ENCODE results near the gene KLK3. TPM values are rescaled to one million over a fixed set of nuclear protein-coding genes. Genes with fewer than 3 reads are reported as not detected.

Gene KLK3
- total and polyA plus RNA-seq, 2 donors (not counting 1 experiment from before 2014, with no cell fraction given) = not detected

- H3K79me2 ChIP-seq (ENCODE audit: control insufficient read depth, insufficient read depth, low read length) = no peaks in the 10 kb centered on the region
- peaks cover 0 to 18% (median 0%) of the 10 kb centered on the region in 3 donors for H3K9me3 ChIP-seq (ENCODE audit: control extremely low read depth in 1 of 3, control insufficient read depth in 2 of 3, insufficient read depth in 1 of 3, low read length in 2 of 3)
- no peak overlapping the region for H2AFZ ChIP-seq (ENCODE audit: insufficient read depth, low read depth, low read length, poor library complexity, severe bottlenecking)
- intact Hi-C loops (cut with micrococcal nuclease) = no loop called here
- H4K20me1 ChIP-seq (ENCODE audit: control insufficient read depth, insufficient read depth, low read length, poor library complexity, severe bottlenecking) = no peaks in the 10 kb centered on the region
- Mint-ChIP-seq H3K4me3 (no peak overlapping the region), H3K9me3 (ENCODE audit: insufficient read depth) (no peaks in the 10 kb centered on the region), H3K27ac (no peak overlapping the region), H3K4me1 (peaks cover 20% of the 10 kb centered on the region), H3K27me3 (peaks cover 45% of the 10 kb centered on the region)
- H3K9ac ChIP-seq (ENCODE audit: low read length) = no peak overlapping the region
- peaks cover 0 to 43% (median 21%) of the 10 kb centered on the region in 4 experiments for H3K27me3 ChIP-seq (replicated peaks in 1 of 4; ENCODE audit: control extremely low read depth in 1 of 4, control insufficient read depth in 3 of 4, insufficient read depth in 4 of 4, low read length in 3 of 4)
- ATAC-seq (ENCODE audit: low read depth) (no peak), DNase-seq (no peak)
- ChIA-PET POLR2A (no interaction called here), CTCF (interaction anchor here (0.7 to 1.9 kb wide), 4 partner anchors 10 to 110 kb away, joined by 3 to 18 read pairs (median 4); no protein-coding TSS in a partner anchor)
- H3K4me2 ChIP-seq (replicated peaks; ENCODE audit: low read depth, low read length, poor library complexity, severe bottlenecking) = no peak overlapping the region
- 15% methylated on average over 4 of the region's 5 CpGs for whole genome bisulfite sequencing (ENCODE audit: insufficient coverage)
- H3K36me3 ChIP-seq (replicated peaks in 1 of 2; ENCODE audit: control extremely low read depth in 1 of 2, control insufficient read depth in 1 of 2, extremely low read depth in 1 of 2, insufficient read depth in 2 of 2, low read length in 1 of 2) = no peaks in the 10 kb centered on the region
- no peak overlapping the region for H3K4me3 ChIP-seq (ENCODE audit: control extremely low read depth in 1 of 5, extremely low read depth in 1 of 5, insufficient read depth in 1 of 5, low read depth in 2 of 5, low read length in 4 of 5)
- peaks cover 10 to 18% of the 10 kb centered on the region in 2 donors for H3K4me1 ChIP-seq (ENCODE audit: control insufficient read depth in 2 of 2, insufficient read depth in 2 of 2, low read length in 2 of 2)
- TF ChIP-seq EZH2 (IDR thresholded peaks at IDR 0.05; ENCODE audit: borderline replicate concordance, insufficient read depth, low read depth, low read length, poor library complexity, severe bottlenecking) = no peak
- peak; percentile 30 for TF ChIP-seq CTCF (IDR thresholded peaks at IDR 0.05)
- H3K27ac ChIP-seq (ENCODE audit: low read length in 2 of 2) = no peak overlapping the region
Observed at GRCh38 chr19:50906217-50906616, 51.5 kb downstream of the KLK3 start.

GRCh38 chr19:50908336-50908735, 53.6 kb downstream of the KLK3 start:
- CTCF ChIA-PET = interaction anchor here (1.3 kb wide), 1 partner anchor 14 kb away, joined by 6 read pairs; no protein-coding TSS in a partner anchor
- H3K4me2 ChIP-seq (replicated peaks; ENCODE audit: low read depth, low read length, poor library complexity, severe bottlenecking) = no peak overlapping the region
- H3K9me3 ChIP-seq (ENCODE audit: control extremely low read depth in 1 of 3, control insufficient read depth in 2 of 3, insufficient read depth in 1 of 3, low read length in 2 of 3) = peaks cover 0 to 19% (median 0%) of the 10 kb centered on the region in 3 donors
- no peaks in the 10 kb centered on the region for H3K36me3 ChIP-seq (replicated peaks in 1 of 2; ENCODE audit: control extremely low read depth in 1 of 2, control insufficient read depth in 1 of 2, extremely low read depth in 1 of 2, insufficient read depth in 2 of 2, low read length in 1 of 2)
- no peak overlapping the region for H3K27ac Mint-ChIP-seq
- peaks cover 20% of the 10 kb centered on the region for H3K4me1 Mint-ChIP-seq
- TF ChIP-seq EZH2 (IDR thresholded peaks at IDR 0.05; ENCODE audit: borderline replicate concordance, insufficient read depth, low read depth, low read length, poor library complexity, severe bottlenecking) = no peak
- no peak for TF ChIP-seq CTCF (IDR thresholded peaks at IDR 0.05)
- peak overlapping the region; percentile 70 for H3K4me3 Mint-ChIP-seq
- H4K20me1 ChIP-seq (ENCODE audit: control insufficient read depth, insufficient read depth, low read length, poor library complexity, severe bottlenecking) = no peaks in the 10 kb centered on the region
- no peaks in the 10 kb centered on the region for H3K79me2 ChIP-seq (ENCODE audit: control insufficient read depth, insufficient read depth, low read length)
- no peak overlapping the region for H3K4me3 ChIP-seq (ENCODE audit: control extremely low read depth in 1 of 5, extremely low read depth in 1 of 5, insufficient read depth in 1 of 5, low read depth in 2 of 5, low read length in 4 of 5)
- WGBS (ENCODE audit: insufficient coverage) = 74% methylated on average over 25 of the region's 25 CpGs
- POLR2A ChIA-PET = no interaction called here
- H3K27ac ChIP-seq (ENCODE audit: low read length in 2 of 2) = no peak overlapping the region
- peaks cover 10 to 18% of the 10 kb centered on the region in 2 donors for H3K4me1 ChIP-seq (ENCODE audit: control insufficient read depth in 2 of 2, insufficient read depth in 2 of 2, low read length in 2 of 2)
- no peak overlapping the region for H2AFZ ChIP-seq (ENCODE audit: insufficient read depth, low read depth, low read length, poor library complexity, severe bottlenecking)
- H3K27me3 ChIP-seq (replicated peaks in 1 of 4; ENCODE audit: control extremely low read depth in 1 of 4, control insufficient read depth in 3 of 4, insufficient read depth in 4 of 4, low read length in 3 of 4) = peaks cover 0 to 62% (median 29%) of the 10 kb centered on the region in 4 experiments
- ATAC-seq (ENCODE audit: low read depth) (no peak), DNase-seq (no peak)
- no peaks in the 10 kb centered on the region for H3K9me3 Mint-ChIP-seq (ENCODE audit: insufficient read depth)
- H3K9ac ChIP-seq (ENCODE audit: low read length) = no peak overlapping the region
- peaks cover 42% of the 10 kb centered on the region for H3K27me3 Mint-ChIP-seq
- intact Hi-C loops (cut with micrococcal nuclease) = no loop called here
